HCT116 (cell line): Measurements from ENCODE around the gene SART1. TPM values are rescaled to one million over a fixed set of nuclear protein-coding genes. Genes with fewer than 3 reads are reported as not detected.

ENCODE experiments used
- ATAC-seq: fragments of 200-7000 bp; cut with Tn5 transposase; 2 replicates; pipeline ENCODE4 v1.9.1; 2020; ENCODE audit warnings: mild to moderate bottlenecking, moderate library complexity
- BruUV-seq: library from RNA; stranded (reverse); fragments of 400-500 nt; replicated peaks from 2 replicates; lab custom pipeline; 2021; lab: Mats Ljungman, UMichigan
- CTCF ChIA-PET: fragments of 300-600 bp; sonication (Branson Sonifier 250); formaldehyde crosslinking; loops from one replicate; lab custom pipeline; 2021; ENCODE audit warnings: antibody characterized with exemption; lab: Charles Lee
- POLR2A ChIA-PET: fragments of 300-600, 350-600 bp; sonication (Branson Sonifier 250); formaldehyde crosslinking; loops from one replicate; lab custom pipeline; 2021; ENCODE audit warnings: antibody characterized with exemption; lab: Charles Lee
- RAD21 ChIA-PET, 2 experiments: fragments of 300-600 bp; sonication (Branson Sonifier 250); formaldehyde crosslinking; loops; one replicate each; lab custom pipeline; 2023; ENCODE audit warnings: low total read pairs in 2 of 2; ENCODE audit not compliant: uncharacterized antibody in 2 of 2, unreplicated experiment in 2 of 2, low non-redundant PET in 1 of 2; lab: Charles Lee
- DNase-seq: peaks from one replicate; pipeline ENCODE4 v3.0.0-alpha.2; 2010; ENCODE audit warnings: low read depth, low spot score
- H2AFZ ChIP-seq: fragments of 200-600 bp; shearing (Covaris generic), sonication (generic); 2 replicates; pipeline ENCODE4 v1.6.1; 2017; ENCODE audit warnings: low read depth, mixed run types, mixed read lengths, antibody characterized with exemption, low read length; ENCODE audit not compliant: poor library complexity, severe bottlenecking
- H3K27ac ChIP-seq: 2 replicates; pipeline ENCODE4 v1.5.1; 2012; ENCODE audit warnings: low read depth, low read length
- H3K27me3 ChIP-seq: fragments of 200-600 bp; sonication (generic); 2 replicates; pipeline ENCODE4 v1.6.1; 2016; ENCODE audit warnings: mixed run types, low read length, mixed read lengths; ENCODE audit not compliant: insufficient read depth
- H3K36me3 ChIP-seq, 2 experiments: fragments of 200-500 bp in 1 of 2; fragments of 200-600 bp in 1 of 2; sonication (Bioruptor generic) in 1 of 2; sonication (generic) in 1 of 2; 2 replicates each; pipeline versions ENCODE4 v1.5.1 to v1.6.1; 2014 to 2016; ENCODE audit warnings: low read length in 2 of 2, inconsistent platforms in 1 of 2, mixed read lengths in 1 of 2, mixed run types in 1 of 2; ENCODE audit not compliant: insufficient read depth in 2 of 2, control insufficient read depth in 1 of 2
- H3K4me1 ChIP-seq, 2 experiments: fragments of 200-600 bp in 1 of 2; sonication (generic) in 1 of 2; 2 replicates each; pipeline versions ENCODE4 v1.5.1 to v1.6.1; 2012 to 2017; ENCODE audit warnings: low read length in 2 of 2, inconsistent platforms in 1 of 2, mild to moderate bottlenecking in 1 of 2, mixed read lengths in 1 of 2, mixed run types in 1 of 2, moderate library complexity in 1 of 2; ENCODE audit not compliant: insufficient read depth in 2 of 2, control insufficient read depth in 1 of 2
- H3K4me2 ChIP-seq: fragments of 200-600 bp; sonication (generic); 2 replicates; pipeline ENCODE4 v1.6.1; 2017; ENCODE audit warnings: mixed run types, low read length, mixed read lengths
- H3K4me3 ChIP-seq, 2 experiments: fragments of 200-600 bp in 1 of 2; sonication (generic) in 1 of 2; replicated peaks in 1 of 2; 2 replicates each; pipeline ENCODE4 v1.5.1; 2011 to 2016; ENCODE audit warnings: low read length in 2 of 2, control low read depth in 1 of 2, low read depth in 1 of 2, mild to moderate bottlenecking in 1 of 2, mixed read lengths in 1 of 2, mixed run types in 1 of 2
- H3K79me2 ChIP-seq: fragments of 200-600 bp; sonication (generic); 2 replicates; pipeline ENCODE4 v1.6.1; 2017; ENCODE audit warnings: mild to moderate bottlenecking, mixed run types, low read length, moderate library complexity, mixed read lengths; ENCODE audit not compliant: insufficient read depth
- H3K9ac ChIP-seq: fragments of 200-600 bp; sonication (generic); 2 replicates; pipeline ENCODE4 v1.6.1; 2016; ENCODE audit warnings: low read length, mixed read lengths
- H3K9me2 ChIP-seq: fragments of 200-600 bp; sonication (generic), shearing (Covaris generic); 2 replicates; pipeline ENCODE4 v1.6.1; 2017; ENCODE audit warnings: mixed run types, mild to moderate bottlenecking, moderate library complexity; ENCODE audit not compliant: insufficient read depth
- H3K9me3 ChIP-seq, 2 experiments: fragments of 200-500 bp in 1 of 2; fragments of 200-600 bp in 1 of 2; sonication (Bioruptor generic) in 1 of 2; sonication (generic) in 1 of 2; 2 replicates each; pipeline ENCODE4 v1.6.1; 2014 to 2017; ENCODE audit warnings: low read length in 2 of 2, mixed read lengths in 2 of 2, inconsistent platforms in 1 of 2, low read depth in 1 of 2, mild to moderate bottlenecking in 1 of 2, mixed run types in 1 of 2, moderate library complexity in 1 of 2; ENCODE audit not compliant: control insufficient read depth in 1 of 2, insufficient read depth in 1 of 2
- H4K20me1 ChIP-seq: fragments of 200-600 bp; sonication (generic), shearing (Covaris generic); 2 replicates; pipeline ENCODE4 v1.6.1; 2017; ENCODE audit warnings: mixed run types, mild to moderate bottlenecking, moderate library complexity; ENCODE audit not compliant: insufficient read depth
- CEBPB ChIP-seq: IDR thresholded peaks from 2 replicates; pipeline ENCODE4 v1.6.1; 2012; ENCODE audit warnings: low read depth
- ELF1 ChIP-seq: IDR thresholded peaks from 2 replicates; pipeline ENCODE4 v1.6.1; 2012; ENCODE audit warnings: low read depth, borderline replicate concordance
- EZH2phosphoT487 ChIP-seq: fragments of 200-600 bp; IDR thresholded peaks from 2 replicates; pipeline ENCODE4 v1.6.1; 2018; ENCODE audit warnings: antibody characterized with exemption, borderline replicate concordance
- FOSL1 ChIP-seq: IDR thresholded peaks from 2 replicates; pipeline ENCODE4 v1.6.1; 2012; ENCODE audit warnings: low read depth
- POLR2AphosphoS5 ChIP-seq: IDR thresholded peaks from 2 replicates; pipeline ENCODE4 v1.6.1; 2011; ENCODE audit warnings: mild to moderate bottlenecking, low read depth, low read length, moderate library complexity
- SIN3A ChIP-seq: IDR thresholded peaks from 2 replicates; pipeline ENCODE4 v1.6.1; 2012; ENCODE audit warnings: low read depth
- SP1 ChIP-seq: IDR thresholded peaks from 2 replicates; pipeline ENCODE4 v1.6.1; 2012; ENCODE audit warnings: low read depth
- TCF7L2 ChIP-seq: IDR thresholded peaks from 2 replicates; pipeline ENCODE4 v1.7.0; 2011; ENCODE audit warnings: borderline replicate concordance, inconsistent platforms; ENCODE audit not compliant: insufficient read depth, insufficient read length; ENCODE audit errors: extremely low read depth
- YY1 ChIP-seq: IDR thresholded peaks from 2 replicates; pipeline ENCODE4 v1.6.1; 2011; ENCODE audit warnings: low read length, low read depth, moderate library complexity, mild to moderate bottlenecking; ENCODE audit not compliant: insufficient replicate concordance; ENCODE audit errors: extremely low read depth
- ZFX ChIP-seq: fragments of 450-650 bp; IDR thresholded peaks from 2 replicates; pipeline ENCODE4 v1.6.1; 2017
- ZNF274 ChIP-seq: fragments of 200-500 bp; sonication (Bioruptor generic); IDR thresholded peaks from 2 replicates; pipeline ENCODE4 v1.6.1; 2014; ENCODE audit warnings: mild to moderate bottlenecking, low read depth, low read length, inconsistent platforms
- intact Hi-C: fragments of 100-400 bp; cut with micrococcal nuclease; formaldehyde crosslinking; loops from 2 replicates; pipeline ENCODE4 v1.10.0; 2022
- total RNA-seq: library from RNA; stranded (reverse); gene quantifications from one replicate; pipeline ENCODE4 v1.2.1, GENCODE V29; 2021; ENCODE audit not compliant: unreplicated experiment
- TF ChIP-seq, protein P1 (sequence below): IDR thresholded peaks from 2 replicates; pipeline ENCODE4 v1.6.1; 2012
- TF ChIP-seq, protein P2 (sequence below), 3 experiments: fragments of 200-600 bp in 1 of 3; sonication (generic) in 1 of 3; IDR thresholded peaks in 2 of 3; conservative IDR thresholded peaks in 1 of 3; 2 replicates each; pipeline ENCODE4 v1.5.1; 2012 to 2017; ENCODE audit warnings: low read depth in 2 of 3, low read length in 2 of 3, antibody characterized with exemption in 1 of 3, borderline replicate concordance in 1 of 3, control low read depth in 1 of 3, mild to moderate bottlenecking in 1 of 3, mixed read lengths in 1 of 3, mixed run types in 1 of 3, moderate library complexity in 1 of 3; ENCODE audit not compliant: insufficient read depth in 1 of 3
- TF ChIP-seq, protein P3 (sequence below): IDR thresholded peaks from 2 replicates; pipeline ENCODE4 v1.6.1; 2012

Gene SART1
- total RNA-seq, 1 experiment from 2014 or later: 47.9 TPM

DNA sequence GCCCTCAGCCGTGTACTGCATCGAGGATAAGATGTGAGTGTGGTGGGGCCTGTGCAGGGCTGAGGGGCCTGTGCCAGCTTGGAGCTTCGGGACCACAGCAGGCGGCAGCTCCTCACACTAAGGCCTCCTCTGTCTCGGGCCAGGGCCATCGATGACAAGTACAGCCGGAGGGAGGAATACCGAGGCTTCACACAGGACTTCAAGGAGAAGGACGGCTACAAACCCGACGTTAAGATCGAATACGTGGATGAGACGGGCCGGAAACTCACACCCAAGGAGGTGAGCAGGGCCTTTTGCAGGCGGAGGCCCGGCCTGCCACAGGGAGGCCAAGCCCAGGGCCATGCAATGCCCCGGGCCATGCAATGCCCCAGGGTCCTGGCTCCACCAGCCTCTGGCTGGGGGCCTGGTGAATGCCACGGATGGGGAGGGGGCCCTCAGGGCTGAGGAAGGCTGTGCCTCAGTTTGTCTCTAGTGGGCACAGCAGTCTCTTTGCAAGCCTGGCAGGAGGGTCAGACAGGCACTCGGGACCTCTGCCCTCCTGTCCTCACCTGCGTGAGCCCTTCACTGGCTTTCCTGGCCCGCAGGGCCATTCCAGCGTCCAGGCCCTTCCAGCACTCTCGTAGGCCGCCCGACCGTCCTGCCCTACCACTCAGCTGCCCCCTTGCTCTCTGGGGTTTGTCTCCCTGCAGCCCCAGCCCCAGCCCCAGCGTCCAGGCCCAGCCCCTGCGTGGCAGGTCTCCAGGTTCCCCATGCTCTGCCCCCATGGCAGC is 16.3 kb downstream of the SART1 start:
- CTCF ChIA-PET: no interaction called here
- no peak for ATAC-seq
- intact Hi-C loops: no loop called here
- no TSS peak for BruUV-seq
- no peaks in the 10 kb centered on the region for H3K27me3 ChIP-seq
- no peaks in the 10 kb centered on the region for H3K9me3 ChIP-seq
- no peaks in the 10 kb centered on the region for H3K4me1 ChIP-seq
- TF ChIP-seq SIN3A (no peak), ZFX (0 out of 2 replicates have a peak, but pooled peaks have one; percentile 16)
- TF ChIP-seq, all 23 proteins: peak for 1
- H2AFZ ChIP-seq: no peak overlapping the region
- ChIA-PET POLR2A (no interaction called here), RAD21 (no interaction called here)
- H3K79me2 ChIP-seq: no peaks in the 10 kb centered on the region
- H3K9me2 ChIP-seq: no peaks in the 10 kb centered on the region
- DNase-seq: no peak
- no peak overlapping the region for H3K4me2 ChIP-seq
- H3K4me3 ChIP-seq: no peak overlapping the region
- H3K9ac ChIP-seq: no peak overlapping the region
- no peaks in the 10 kb centered on the region for H4K20me1 ChIP-seq
- H3K36me3 ChIP-seq: peaks cover 6 to 7% of the 10 kb centered on the region in 2 experiments; a peak in 2 of 4 replicates
- no peak overlapping the region for H3K27ac ChIP-seq

DNA sequence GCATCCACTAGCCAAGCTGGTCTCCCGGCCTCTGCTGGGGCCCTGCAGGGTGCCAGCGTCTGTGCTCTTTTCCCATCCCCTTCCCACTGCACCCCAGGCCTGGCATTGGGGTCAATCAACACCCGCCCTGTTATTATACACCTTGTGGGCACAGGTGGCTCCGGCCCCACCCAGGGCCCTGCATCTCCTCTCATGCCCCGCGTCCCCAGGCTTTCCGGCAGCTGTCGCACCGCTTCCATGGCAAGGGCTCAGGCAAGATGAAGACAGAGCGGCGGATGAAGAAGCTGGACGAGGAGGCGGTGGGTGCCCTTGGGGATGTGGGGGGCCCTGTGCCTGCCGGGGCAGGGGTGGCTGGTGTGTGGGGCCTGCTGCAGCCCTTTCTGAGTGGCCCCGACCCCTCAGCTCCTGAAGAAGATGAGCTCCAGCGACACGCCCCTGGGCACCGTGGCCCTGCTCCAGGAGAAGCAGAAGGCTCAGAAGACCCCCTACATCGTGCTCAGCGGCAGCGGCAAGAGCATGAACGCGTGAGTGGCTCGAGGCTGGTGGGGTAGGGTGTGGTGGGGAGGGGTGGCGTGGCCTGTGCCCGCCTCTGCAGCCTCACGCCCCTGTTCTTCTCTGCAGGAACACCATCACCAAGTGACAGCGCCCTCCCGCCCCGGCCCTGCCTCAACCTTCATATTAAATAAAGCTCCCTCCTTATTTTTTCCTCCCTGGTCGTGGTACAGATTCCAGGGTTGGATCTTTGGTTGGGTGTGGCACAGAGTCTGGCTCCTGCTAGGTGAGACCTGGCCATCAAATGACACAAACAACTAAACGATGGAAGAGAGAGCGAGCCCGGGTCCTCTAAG is 17.1 kb downstream of the SART1 start:
- Histone ChIP-seq H4K20me1 (no peaks in the 10 kb centered on the region), H3K27ac (no peak overlapping the region), H3K4me2 (no peak overlapping the region), H3K4me3 (no peak overlapping the region), H3K9me2 (no peaks in the 10 kb centered on the region), H3K4me1 (no peaks in the 10 kb centered on the region), H2AFZ (no peak overlapping the region), H3K36me3 (peaks cover 2 to 4% of the 10 kb centered on the region in 2 experiments; a peak in 2 of 4 replicates), H3K9me3 (no peaks in the 10 kb centered on the region), H3K9ac (no peak overlapping the region), H3K79me2 (no peaks in the 10 kb centered on the region), H3K27me3 (no peaks in the 10 kb centered on the region)
- BruUV-seq: no TSS peak
- ChIA-PET CTCF (interaction anchor here (1.3 kb wide), 1 partner anchor 10 kb away, joined by 3 read pairs; no protein-coding TSS in a partner anchor), RAD21 (no interaction called here), POLR2A (no interaction called here)
- TF ChIP-seq TCF7L2 (no peak), YY1 (no peak), ELF1 (no peak), SP1 (no peak), ZFX (no peak), CEBPB (no peak), ZNF274 (no peak), SIN3A (no peak), EZH2phosphoT487 (no peak), FOSL1 (no peak), POLR2AphosphoS5 (no peak)
- TF ChIP-seq, protein P1, sequence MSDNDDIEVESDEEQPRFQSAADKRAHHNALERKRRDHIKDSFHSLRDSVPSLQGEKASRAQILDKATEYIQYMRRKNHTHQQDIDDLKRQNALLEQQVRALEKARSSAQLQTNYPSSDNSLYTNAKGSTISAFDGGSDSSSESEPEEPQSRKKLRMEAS: no peak
- TF ChIP-seq, protein P2, sequence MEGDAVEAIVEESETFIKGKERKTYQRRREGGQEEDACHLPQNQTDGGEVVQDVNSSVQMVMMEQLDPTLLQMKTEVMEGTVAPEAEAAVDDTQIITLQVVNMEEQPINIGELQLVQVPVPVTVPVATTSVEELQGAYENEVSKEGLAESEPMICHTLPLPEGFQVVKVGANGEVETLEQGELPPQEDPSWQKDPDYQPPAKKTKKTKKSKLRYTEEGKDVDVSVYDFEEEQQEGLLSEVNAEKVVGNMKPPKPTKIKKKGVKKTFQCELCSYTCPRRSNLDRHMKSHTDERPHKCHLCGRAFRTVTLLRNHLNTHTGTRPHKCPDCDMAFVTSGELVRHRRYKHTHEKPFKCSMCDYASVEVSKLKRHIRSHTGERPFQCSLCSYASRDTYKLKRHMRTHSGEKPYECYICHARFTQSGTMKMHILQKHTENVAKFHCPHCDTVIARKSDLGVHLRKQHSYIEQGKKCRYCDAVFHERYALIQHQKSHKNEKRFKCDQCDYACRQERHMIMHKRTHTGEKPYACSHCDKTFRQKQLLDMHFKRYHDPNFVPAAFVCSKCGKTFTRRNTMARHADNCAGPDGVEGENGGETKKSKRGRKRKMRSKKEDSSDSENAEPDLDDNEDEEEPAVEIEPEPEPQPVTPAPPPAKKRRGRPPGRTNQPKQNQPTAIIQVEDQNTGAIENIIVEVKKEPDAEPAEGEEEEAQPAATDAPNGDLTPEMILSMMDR (IDR thresholded peaks at IDR 0.05 in 2 of 3, conservative IDR thresholded peaks at IDR 0.05 in 1 of 3; ENCODE audit: borderline replicate concordance in 1 of 3, insufficient read depth in 1 of 3, low read depth in 2 of 3, low read length in 2 of 3): no peak
- TF ChIP-seq, protein P3, sequence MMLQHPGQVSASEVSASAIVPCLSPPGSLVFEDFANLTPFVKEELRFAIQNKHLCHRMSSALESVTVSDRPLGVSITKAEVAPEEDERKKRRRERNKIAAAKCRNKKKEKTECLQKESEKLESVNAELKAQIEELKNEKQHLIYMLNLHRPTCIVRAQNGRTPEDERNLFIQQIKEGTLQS: no peak
- ATAC-seq (no peak), DNase-seq (no peak)
- intact Hi-C loops: no loop called here
